ENCODE measurements around the gene PTCSC3. TPM values are rescaled to one million over a fixed set of nuclear protein-coding genes. Genes with fewer than 3 reads are reported as not detected.
A peak's percentile ranks its signal among the peaks of the same experiment; 100 is the strongest.

PTCSC3 gene
- total and polyA plus RNA-seq, 2 donors from 2014 or later: 6.4 TPM; not detected in 1

DNA sequence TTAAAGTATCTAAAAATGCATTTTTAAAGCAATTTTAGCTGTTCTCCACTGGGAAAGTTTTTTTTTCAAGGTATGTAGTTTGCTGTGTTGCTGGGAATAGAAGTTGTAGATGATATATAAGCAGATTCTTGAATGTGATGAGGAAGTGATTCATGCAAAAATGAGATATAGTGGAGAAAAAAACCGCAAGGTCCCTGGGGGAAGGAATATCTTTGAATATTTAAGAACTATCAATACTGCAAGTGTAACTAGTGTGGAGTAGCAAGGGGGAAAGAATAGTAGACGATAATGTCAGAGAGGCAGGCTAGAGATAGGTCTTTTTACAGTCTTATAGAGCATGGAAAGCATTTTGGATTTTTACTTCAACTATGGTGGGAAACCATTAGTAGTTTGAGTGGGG is 42.5 kb downstream of the PTCSC3 start:
- Histone ChIP-seq H3K9ac (ENCODE audit: low read length in 3 of 3) (no peak overlapping the region), H3K4me1 (ENCODE audit: control insufficient read depth in 2 of 3, insufficient read depth in 2 of 3, low read depth in 1 of 3, low read length in 3 of 3) (no peaks in the 10 kb centered on the region), H3K36me3 (ENCODE audit: control insufficient read depth in 2 of 3, insufficient read depth in 3 of 3, low read length in 3 of 3) (no peaks in the 10 kb centered on the region), H3K27me3 (ENCODE audit: control insufficient read depth, insufficient read depth, low read length) (no peaks in the 10 kb centered on the region), H3K4me3 (ENCODE audit: low read length in 3 of 3) (no peak overlapping the region), H3K9me3 (ENCODE audit: control insufficient read depth in 2 of 3, insufficient read depth in 1 of 3, low read length in 3 of 3) (no peaks in the 10 kb centered on the region), H3K27ac (ENCODE audit: low read depth in 2 of 2, low read length in 2 of 2) (no peak overlapping the region)
- FAIRE-seq (no peak), DNase-seq (no peak)
- intact Hi-C loops (cut with DNase I): no loop called here
- no peak for TF ChIP-seq CTCF (IDR thresholded peaks at IDR 0.05; ENCODE audit: borderline replicate concordance, extremely low read depth, insufficient read depth)

- Histone ChIP-seq H3K4me1 (ENCODE audit: control insufficient read depth in 2 of 3, insufficient read depth in 2 of 3, low read depth in 1 of 3, low read length in 3 of 3) (no peaks in the 10 kb centered on the region), H3K4me3 (ENCODE audit: low read length in 3 of 3) (no peak overlapping the region), H3K9ac (ENCODE audit: low read length in 3 of 3) (no peak overlapping the region), H3K36me3 (ENCODE audit: control insufficient read depth in 2 of 3, insufficient read depth in 3 of 3, low read length in 3 of 3) (no peaks in the 10 kb centered on the region), H3K27ac (ENCODE audit: low read depth in 2 of 2, low read length in 2 of 2) (no peak overlapping the region), H3K9me3 (ENCODE audit: control insufficient read depth in 2 of 3, insufficient read depth in 1 of 3, low read length in 3 of 3) (no peaks in the 10 kb centered on the region), H3K27me3 (ENCODE audit: control insufficient read depth, insufficient read depth, low read length) (no peaks in the 10 kb centered on the region)
- no peak for DNase-seq
- no peak for TF ChIP-seq CTCF (IDR thresholded peaks at IDR 0.05; ENCODE audit: borderline replicate concordance, extremely low read depth, insufficient read depth)
- FAIRE-seq: no peak
- intact Hi-C loops (cut with DNase I): no loop called here
Measured at GRCh38 chr14:36132826-36133225, 43.7 kb downstream of the PTCSC3 start.

DNA sequence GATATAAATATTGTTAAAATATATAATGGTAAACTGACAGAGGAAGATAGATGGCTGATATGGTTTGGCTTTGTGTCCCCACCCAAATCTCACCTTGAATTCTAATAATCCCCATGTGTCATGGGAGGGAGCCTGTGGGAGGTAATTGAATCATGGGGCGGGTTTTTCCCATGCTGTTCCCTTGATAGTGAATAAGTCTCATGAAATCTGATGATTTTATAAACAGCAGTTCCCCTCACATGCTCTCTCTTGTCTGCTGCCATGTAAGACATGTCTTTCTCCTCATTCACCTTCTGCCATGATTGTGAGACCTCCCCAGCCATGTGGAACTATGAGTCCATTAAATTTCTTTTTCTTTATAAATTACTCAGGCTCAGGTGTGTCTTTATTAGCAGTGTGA is 46.3 kb downstream of the PTCSC3 start:
- intact Hi-C loops (cut with DNase I): no loop called here
- no peak overlapping the region for H3K9ac ChIP-seq (ENCODE audit: low read length in 3 of 3)
- H3K9me3 ChIP-seq (ENCODE audit: control insufficient read depth in 2 of 3, insufficient read depth in 1 of 3, low read length in 3 of 3): peaks cover 0 to 2% (median 0%) of the 10 kb centered on the region in 3 donors
- H3K4me3 ChIP-seq (ENCODE audit: low read length in 3 of 3): no peak overlapping the region
- FAIRE-seq (no peak), DNase-seq (no peak)
- no peaks in the 10 kb centered on the region for H3K27me3 ChIP-seq (ENCODE audit: control insufficient read depth, insufficient read depth, low read length)
- no peak overlapping the region for H3K27ac ChIP-seq (ENCODE audit: low read depth in 2 of 2, low read length in 2 of 2)
- no peaks in the 10 kb centered on the region for H3K4me1 ChIP-seq (ENCODE audit: control insufficient read depth in 2 of 3, insufficient read depth in 2 of 3, low read depth in 1 of 3, low read length in 3 of 3)
- TF ChIP-seq CTCF (IDR thresholded peaks at IDR 0.05; ENCODE audit: borderline replicate concordance, extremely low read depth, insufficient read depth): no peak
- H3K36me3 ChIP-seq (ENCODE audit: control insufficient read depth in 2 of 3, insufficient read depth in 3 of 3, low read length in 3 of 3): no peaks in the 10 kb centered on the region

DNA sequence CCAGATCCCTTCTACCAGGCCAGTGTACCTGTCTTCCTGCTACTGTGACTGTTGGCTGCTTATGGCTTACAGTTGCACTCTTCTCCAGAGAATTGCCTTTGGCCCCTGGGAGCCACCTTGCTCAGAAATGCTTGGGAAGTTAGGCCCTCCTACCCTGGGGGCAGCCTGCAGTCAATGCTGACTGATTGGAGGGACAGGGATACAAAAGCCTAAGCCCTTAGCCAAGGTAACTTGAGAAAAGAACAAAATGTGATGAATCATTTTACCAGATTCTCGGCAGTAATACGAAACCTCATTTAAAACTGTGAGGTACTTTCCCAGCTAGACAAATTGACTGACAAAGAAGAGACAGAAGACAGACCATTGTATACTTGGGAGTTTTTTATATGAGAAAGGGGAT is 47.3 kb downstream of the PTCSC3 start:
- intact Hi-C loops (cut with DNase I): no loop called here
- Histone ChIP-seq H3K4me3 (ENCODE audit: low read length in 3 of 3) (no peak overlapping the region), H3K9me3 (ENCODE audit: control insufficient read depth in 2 of 3, insufficient read depth in 1 of 3, low read length in 3 of 3) (peaks cover 0 to 2% (median 0%) of the 10 kb centered on the region in 3 donors), H3K27ac (ENCODE audit: low read depth in 2 of 2, low read length in 2 of 2) (no peak overlapping the region), H3K36me3 (ENCODE audit: control insufficient read depth in 2 of 3, insufficient read depth in 3 of 3, low read length in 3 of 3) (no peaks in the 10 kb centered on the region), H3K27me3 (ENCODE audit: control insufficient read depth, insufficient read depth, low read length) (no peaks in the 10 kb centered on the region), H3K9ac (ENCODE audit: low read length in 3 of 3) (no peak overlapping the region), H3K4me1 (ENCODE audit: control insufficient read depth in 2 of 3, insufficient read depth in 2 of 3, low read depth in 1 of 3, low read length in 3 of 3) (no peaks in the 10 kb centered on the region)
- no peak for FAIRE-seq
- TF ChIP-seq CTCF (IDR thresholded peaks at IDR 0.05; ENCODE audit: borderline replicate concordance, extremely low read depth, insufficient read depth): no peak
- DNase-seq: peak in 3 of 5 donors; percentile 18 to 40 (median 30)

Measured in kidney (tissue), 14 donors.